DND-41 (cell line): ENCODE results near the gene RBFOX2.

Experiments used
- ATAC-seq: fragments of 200-7000 bp; cut with Tn5 transposase; 3 replicates; pipeline ENCODE4 v1.9.1; 2021; ENCODE audit warnings: low read depth; ENCODE audit not compliant: insufficient read depth
- DNase-seq: peaks from one replicate; pipeline ENCODE4 v3.0.0-alpha.2; 2020
- H2AFZ ChIP-seq: 2 replicates; pipeline ENCODE4 v1.6.0; 2012; ENCODE audit warnings: low read depth, low read length
- H3K27ac ChIP-seq: 2 replicates; pipeline ENCODE4 v1.5.1; 2012; ENCODE audit warnings: low read length, inconsistent platforms
- H3K27me3 ChIP-seq: fragments of 200-600 bp; sonication (generic); 2 replicates; pipeline ENCODE4 v1.6.0; 2012; ENCODE audit warnings: low read length, mild to moderate bottlenecking, inconsistent platforms; ENCODE audit not compliant: insufficient read depth, poor library complexity
- H3K36me3 ChIP-seq: 2 replicates; pipeline ENCODE4 v1.5.1; 2012; ENCODE audit warnings: low read length, inconsistent platforms; ENCODE audit not compliant: insufficient read depth
- H3K4me1 ChIP-seq: 2 replicates; pipeline ENCODE4 v1.5.1; 2012; ENCODE audit warnings: mild to moderate bottlenecking, low read length; ENCODE audit not compliant: insufficient read depth
- H3K4me2 ChIP-seq: 2 replicates; pipeline ENCODE4 v1.6.0; 2012; ENCODE audit warnings: mild to moderate bottlenecking, moderate library complexity, low read length, inconsistent platforms; ENCODE audit not compliant: insufficient read depth
- H3K4me3 ChIP-seq, 2 experiments: fragments of 200-600 bp in 1 of 2; shearing (Covaris generic) in 1 of 2; 2 replicates each; pipeline ENCODE4 v1.5.1; 2012 to 2016; ENCODE audit warnings: inconsistent platforms in 2 of 2, low read length in 2 of 2, mild to moderate bottlenecking in 2 of 2, low read depth in 1 of 2, moderate library complexity in 1 of 2
- H3K79me2 ChIP-seq: 2 replicates; pipeline ENCODE4 v1.6.0; 2012; ENCODE audit warnings: low read length, inconsistent platforms; ENCODE audit not compliant: insufficient read depth
- H3K9ac ChIP-seq: 2 replicates; pipeline ENCODE4 v1.6.0; 2012; ENCODE audit warnings: low read depth, mild to moderate bottlenecking, inconsistent platforms, low read length, moderate library complexity
- H3K9me3 ChIP-seq: 2 replicates; pipeline ENCODE4 v1.5.1; 2012; ENCODE audit warnings: low read length, moderate library complexity, mild to moderate bottlenecking, inconsistent platforms; ENCODE audit not compliant: insufficient read depth, severe bottlenecking
- H4K20me1 ChIP-seq: 2 replicates; pipeline ENCODE4 v1.6.0; 2012; ENCODE audit warnings: low read length; ENCODE audit not compliant: insufficient read depth
- EZH2 ChIP-seq: IDR thresholded peaks from 3 replicates; pipeline ENCODE4 v1.6.1; 2012; ENCODE audit warnings: borderline replicate concordance, low read depth, mild to moderate bottlenecking, moderate library complexity, low read length, inconsistent platforms; ENCODE audit not compliant: severe bottlenecking
- TF ChIP-seq, protein P1 (sequence below): IDR thresholded peaks from 2 replicates; pipeline ENCODE4 v1.5.1; 2012; ENCODE audit warnings: borderline replicate concordance, low read length, moderate library complexity, mild to moderate bottlenecking; ENCODE audit not compliant: poor library complexity, severe bottlenecking; ENCODE audit errors: extremely low read depth

RBFOX2 gene

DNA sequence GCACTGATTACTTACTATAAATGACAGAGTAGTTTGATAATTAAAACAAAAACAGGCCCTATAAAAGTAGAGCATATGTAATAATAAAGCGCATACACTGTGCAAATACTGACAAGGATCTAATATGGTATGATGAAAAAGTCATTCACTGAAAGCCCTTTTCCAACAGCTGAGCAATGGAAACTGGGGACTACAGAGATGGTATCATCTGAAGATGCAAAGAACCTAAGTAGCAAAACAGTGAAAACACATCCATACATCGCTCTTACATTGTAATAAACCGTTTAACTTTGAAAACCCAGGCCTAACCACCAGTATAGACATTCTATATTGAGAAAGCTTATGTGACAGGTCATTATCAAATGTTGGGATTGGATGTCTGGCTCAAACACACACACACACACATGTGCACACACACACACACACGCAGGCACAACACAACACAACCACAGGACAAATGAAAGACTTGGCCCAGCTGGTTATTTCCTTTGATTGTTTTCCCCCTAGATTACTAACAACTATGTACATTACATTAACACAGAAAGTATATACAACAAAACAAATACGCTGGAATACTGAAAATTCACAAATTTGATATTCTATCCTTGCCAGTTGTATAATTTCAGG is 191.4 kb downstream of the RBFOX2 start:
- Histone ChIP-seq H3K36me3 (no peaks in the 10 kb centered on the region), H4K20me1 (no peaks in the 10 kb centered on the region; the same call in 1 of the 2 replicates), H2AFZ (no peak overlapping the region), H3K4me3 (no peak overlapping the region), H3K27me3 (no peaks in the 10 kb centered on the region), H3K4me2 (no peak overlapping the region), H3K9ac (no peak overlapping the region), H3K9me3 (no peaks in the 10 kb centered on the region), H3K27ac (no peak overlapping the region), H3K79me2 (no peaks in the 10 kb centered on the region), H3K4me1 (no peaks in the 10 kb centered on the region)
- TF ChIP-seq, protein P1, sequence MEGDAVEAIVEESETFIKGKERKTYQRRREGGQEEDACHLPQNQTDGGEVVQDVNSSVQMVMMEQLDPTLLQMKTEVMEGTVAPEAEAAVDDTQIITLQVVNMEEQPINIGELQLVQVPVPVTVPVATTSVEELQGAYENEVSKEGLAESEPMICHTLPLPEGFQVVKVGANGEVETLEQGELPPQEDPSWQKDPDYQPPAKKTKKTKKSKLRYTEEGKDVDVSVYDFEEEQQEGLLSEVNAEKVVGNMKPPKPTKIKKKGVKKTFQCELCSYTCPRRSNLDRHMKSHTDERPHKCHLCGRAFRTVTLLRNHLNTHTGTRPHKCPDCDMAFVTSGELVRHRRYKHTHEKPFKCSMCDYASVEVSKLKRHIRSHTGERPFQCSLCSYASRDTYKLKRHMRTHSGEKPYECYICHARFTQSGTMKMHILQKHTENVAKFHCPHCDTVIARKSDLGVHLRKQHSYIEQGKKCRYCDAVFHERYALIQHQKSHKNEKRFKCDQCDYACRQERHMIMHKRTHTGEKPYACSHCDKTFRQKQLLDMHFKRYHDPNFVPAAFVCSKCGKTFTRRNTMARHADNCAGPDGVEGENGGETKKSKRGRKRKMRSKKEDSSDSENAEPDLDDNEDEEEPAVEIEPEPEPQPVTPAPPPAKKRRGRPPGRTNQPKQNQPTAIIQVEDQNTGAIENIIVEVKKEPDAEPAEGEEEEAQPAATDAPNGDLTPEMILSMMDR = no peak
- no peak for TF ChIP-seq EZH2
- no peak for ATAC-seq
- no peak for DNase-seq

DNA sequence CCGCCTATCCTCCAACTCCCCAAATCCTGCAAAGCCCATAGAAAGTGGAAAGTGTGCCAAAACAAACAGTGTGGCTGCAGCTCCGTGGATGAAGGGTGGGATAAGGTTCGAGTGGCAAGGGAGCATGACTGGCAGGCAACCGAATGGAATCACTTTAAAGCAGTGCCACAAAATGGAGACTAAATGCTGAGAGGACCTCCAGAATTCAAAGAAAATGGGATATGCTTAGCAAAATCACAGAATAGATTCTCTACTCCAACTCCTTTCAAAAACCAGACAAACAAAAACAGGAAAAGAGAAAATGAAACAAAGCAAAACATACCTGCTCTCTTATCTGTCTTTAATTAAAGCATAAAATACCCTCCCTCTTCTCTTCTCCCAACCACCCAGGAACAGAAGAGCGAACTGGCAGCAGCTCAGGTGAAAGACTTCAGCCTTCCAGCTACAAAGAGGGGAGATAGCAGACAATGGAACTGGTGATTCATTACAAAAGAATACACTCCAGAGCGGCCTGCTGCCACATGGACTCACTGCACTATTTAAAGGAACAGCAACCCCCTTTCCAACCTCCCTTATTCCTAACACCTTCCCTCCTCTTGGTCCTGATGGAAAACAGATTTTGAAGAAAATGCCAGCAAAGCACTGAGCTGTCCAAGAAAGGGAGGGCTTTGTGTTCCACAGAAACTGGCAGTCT is 192.5 kb downstream of the RBFOX2 start:
- Histone ChIP-seq H3K9ac (no peak overlapping the region), H3K4me3 (no peak overlapping the region), H3K9me3 (no peaks in the 10 kb centered on the region), H3K4me2 (no peak overlapping the region), H2AFZ (no peak overlapping the region), H3K27ac (no peak overlapping the region), H3K79me2 (no peaks in the 10 kb centered on the region), H3K27me3 (no peaks in the 10 kb centered on the region), H3K36me3 (no peaks in the 10 kb centered on the region), H4K20me1 (no peaks in the 10 kb centered on the region; the same call in 1 of the 2 replicates), H3K4me1 (no peaks in the 10 kb centered on the region)
- ATAC-seq (no peak), DNase-seq (no peak)
- no peak for TF ChIP-seq EZH2
- TF ChIP-seq, protein P1 = no peak

DNA sequence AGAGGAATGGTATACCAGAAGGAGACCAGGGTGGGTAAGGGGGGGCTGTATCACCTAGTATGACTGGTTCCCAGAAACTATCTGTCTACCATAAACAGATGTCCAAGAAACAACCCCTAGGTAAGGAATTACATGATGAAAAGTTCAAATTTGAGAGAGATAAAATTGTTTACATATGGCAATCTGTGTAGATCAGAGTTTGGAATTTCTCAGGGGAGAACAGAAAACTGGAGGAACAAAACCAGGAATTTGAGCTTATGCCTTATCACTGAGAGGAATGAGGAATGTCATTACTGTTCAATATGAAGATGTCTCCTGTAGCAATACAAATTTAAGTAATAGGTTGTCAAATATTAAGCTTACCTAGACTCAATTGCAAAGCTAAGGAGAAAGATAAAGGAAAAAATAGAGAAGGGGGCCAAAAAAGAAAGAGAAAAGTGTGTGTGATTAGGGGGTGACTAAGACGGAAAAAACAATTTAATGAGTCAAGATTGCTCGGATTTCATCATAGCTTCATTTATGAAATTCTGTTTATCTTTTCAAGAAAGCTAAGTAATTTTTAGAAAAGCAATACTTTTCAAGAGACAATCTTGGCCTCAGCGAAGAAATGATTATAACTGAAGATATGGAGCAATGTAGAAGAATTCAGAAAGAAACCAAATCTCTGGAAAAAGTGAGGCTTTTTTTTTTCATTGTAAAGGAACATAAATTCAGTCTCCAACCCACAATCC is 193.2 kb downstream of the RBFOX2 start:
- H3K4me1 ChIP-seq = no peaks in the 10 kb centered on the region
- no peaks in the 10 kb centered on the region for H3K27me3 ChIP-seq
- no peak overlapping the region for H3K27ac ChIP-seq
- no peaks in the 10 kb centered on the region for H3K79me2 ChIP-seq
- no peak overlapping the region for H3K4me3 ChIP-seq
- no peak overlapping the region for H3K9ac ChIP-seq
- H2AFZ ChIP-seq = no peak overlapping the region
- no peaks in the 10 kb centered on the region for H3K36me3 ChIP-seq
- no peaks in the 10 kb centered on the region; the same call in 1 of the 2 replicates for H4K20me1 ChIP-seq
- DNase-seq (no peak), ATAC-seq (no peak)
- no peaks in the 10 kb centered on the region for H3K9me3 ChIP-seq
- H3K4me2 ChIP-seq = no peak overlapping the region
- no peak for TF ChIP-seq EZH2
- TF ChIP-seq, protein P1 = no peak
